ENCODE results near the gene DNAJC27.
"Not testable (repeated sequence)": the region's sequence is repeated elsewhere in the genome, so short reads cannot be mapped to it uniquely, and the experiment has no call there.

DNAJC27 gene

GRCh38 chr2:25001325-25001637, 29.5 kb upstream of the DNAJC27 start:
- TF ChIP-seq, protein P1, sequence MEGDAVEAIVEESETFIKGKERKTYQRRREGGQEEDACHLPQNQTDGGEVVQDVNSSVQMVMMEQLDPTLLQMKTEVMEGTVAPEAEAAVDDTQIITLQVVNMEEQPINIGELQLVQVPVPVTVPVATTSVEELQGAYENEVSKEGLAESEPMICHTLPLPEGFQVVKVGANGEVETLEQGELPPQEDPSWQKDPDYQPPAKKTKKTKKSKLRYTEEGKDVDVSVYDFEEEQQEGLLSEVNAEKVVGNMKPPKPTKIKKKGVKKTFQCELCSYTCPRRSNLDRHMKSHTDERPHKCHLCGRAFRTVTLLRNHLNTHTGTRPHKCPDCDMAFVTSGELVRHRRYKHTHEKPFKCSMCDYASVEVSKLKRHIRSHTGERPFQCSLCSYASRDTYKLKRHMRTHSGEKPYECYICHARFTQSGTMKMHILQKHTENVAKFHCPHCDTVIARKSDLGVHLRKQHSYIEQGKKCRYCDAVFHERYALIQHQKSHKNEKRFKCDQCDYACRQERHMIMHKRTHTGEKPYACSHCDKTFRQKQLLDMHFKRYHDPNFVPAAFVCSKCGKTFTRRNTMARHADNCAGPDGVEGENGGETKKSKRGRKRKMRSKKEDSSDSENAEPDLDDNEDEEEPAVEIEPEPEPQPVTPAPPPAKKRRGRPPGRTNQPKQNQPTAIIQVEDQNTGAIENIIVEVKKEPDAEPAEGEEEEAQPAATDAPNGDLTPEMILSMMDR (IDR thresholded peaks at IDR 0.05), result no peak
- peaks cover 17% of the 10 kb centered on the region for H3K4me1 Mint-ChIP-seq
- no peak overlapping the region for H3K4me3 Mint-ChIP-seq
- H3K9me3 Mint-ChIP-seq, result no peaks in the 10 kb centered on the region
- no peaks in the 10 kb centered on the region for H3K36me3 Mint-ChIP-seq (ENCODE audit: low read depth)
- no peak overlapping the region for H3K27ac Mint-ChIP-seq
- H3K27me3 Mint-ChIP-seq (ENCODE audit: low read depth, poor library complexity), result peaks cover 31% of the 10 kb centered on the region
- no peak for DNase-seq

- DNase-seq, result no peak
- peaks cover 17% of the 10 kb centered on the region for H3K4me1 Mint-ChIP-seq
- H3K9me3 Mint-ChIP-seq, result no peaks in the 10 kb centered on the region
- H3K27me3 Mint-ChIP-seq (ENCODE audit: low read depth, poor library complexity), result peaks cover 31% of the 10 kb centered on the region
- H3K36me3 Mint-ChIP-seq (ENCODE audit: low read depth), result no peaks in the 10 kb centered on the region
- H3K27ac Mint-ChIP-seq, result no peak overlapping the region
- TF ChIP-seq, protein P1 (IDR thresholded peaks at IDR 0.05), result no peak
- H3K4me3 Mint-ChIP-seq, result no peak overlapping the region
Observed at GRCh38 chr2:25000503-25001324, 29.0 kb upstream of the DNAJC27 start.

- Mint-ChIP-seq H3K9me3 (no peaks in the 10 kb centered on the region), H3K27me3 (ENCODE audit: low read depth, poor library complexity) (peaks cover 31% of the 10 kb centered on the region), H3K4me1 (peaks cover 13% of the 10 kb centered on the region), H3K27ac (no peak overlapping the region), H3K4me3 (no peak overlapping the region), H3K36me3 (ENCODE audit: low read depth) (no peaks in the 10 kb centered on the region)
- no peak for DNase-seq
- TF ChIP-seq, protein P1 (IDR thresholded peaks at IDR 0.05), result no peak
Observed at GRCh38 chr2:25000036-25000435, 28.3 kb upstream of the DNAJC27 start.

DNA sequence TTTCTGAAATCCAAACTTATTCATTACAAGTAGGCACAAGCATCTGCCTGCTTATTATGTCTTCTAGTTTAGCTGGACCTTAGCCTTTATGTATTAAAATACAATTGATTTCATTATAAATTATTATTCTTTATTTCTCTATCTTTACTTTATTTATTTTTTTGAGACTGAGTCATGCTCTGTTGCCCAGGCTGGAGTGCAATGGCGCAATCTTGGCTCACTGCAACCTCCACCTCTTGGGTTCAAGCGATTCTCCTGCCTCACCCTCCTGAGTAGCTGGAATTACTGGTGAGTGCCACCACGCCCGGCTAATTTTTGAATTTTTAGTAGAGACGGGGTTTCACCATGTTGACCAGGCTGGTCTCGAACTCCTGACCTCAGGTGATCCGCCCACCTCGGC, 27.3 kb upstream of the DNAJC27 start:
- H3K4me3 Mint-ChIP-seq; DNase-seq; H3K36me3 Mint-ChIP-seq (ENCODE audit: low read depth); H3K9me3 Mint-ChIP-seq; H3K27ac Mint-ChIP-seq: not testable (repeated sequence)
- Mint-ChIP-seq H3K27me3 (ENCODE audit: low read depth, poor library complexity) (peaks cover 31% of the 10 kb centered on the region), H3K4me1 (peaks cover 18% of the 10 kb centered on the region)

- no peak for DNase-seq
Observed at GRCh38 chr2:24994146-24994724, 22.5 kb upstream of the DNAJC27 start.

GRCh38 chr2:24993406-24994145, 21.8 kb upstream of the DNAJC27 start:
- DNase-seq, result no peak
- H3K9me3 Mint-ChIP-seq, result peaks cover 30% of the 10 kb centered on the region
- peaks cover 18% of the 10 kb centered on the region for H3K36me3 Mint-ChIP-seq (ENCODE audit: low read depth)
- TF ChIP-seq, protein P1 (IDR thresholded peaks at IDR 0.05), result no peak
- H3K27ac Mint-ChIP-seq, result peak overlapping the region; percentile 15
- peaks cover 19% of the 10 kb centered on the region for H3K4me1 Mint-ChIP-seq
- no peak overlapping the region for H3K4me3 Mint-ChIP-seq
- H3K27me3 Mint-ChIP-seq (ENCODE audit: low read depth, poor library complexity), result peaks cover 6% of the 10 kb centered on the region

More at GRCh38 chr2:24994146-24994724, 22.5 kb upstream of the DNAJC27 start:
- Mint-ChIP-seq H3K4me1 (peaks cover 19% of the 10 kb centered on the region), H3K36me3 (ENCODE audit: low read depth) (peaks cover 18% of the 10 kb centered on the region), H3K9me3 (peaks cover 30% of the 10 kb centered on the region), H3K4me3 (no peak overlapping the region), H3K27ac (no peak overlapping the region), H3K27me3 (ENCODE audit: low read depth, poor library complexity) (peaks cover 6% of the 10 kb centered on the region)
- TF ChIP-seq, protein P1 (IDR thresholded peaks at IDR 0.05), result no peak

Measured in nephron progenitor cell (in vitro differentiated cells).